ENCODE data around the gene SLC8A2. TPM values are rescaled to one million over a fixed set of nuclear protein-coding genes. Genes with fewer than 3 reads are reported as not detected.

The SLC8A2 gene
- total RNA-seq, 1 donor = not detected

GRCh38 chr19:47421244-47421786 lies 50.4 kb downstream of the SLC8A2 start:
- H3K4me3 ChIP-seq (ENCODE audit: low read depth, low read length) = no peak overlapping the region
- TF ChIP-seq CTCF (IDR thresholded peaks at IDR 0.05; ENCODE audit: insufficient read depth, low read depth, low read length) = no peak
- no peak for DNase-seq (ENCODE audit: low read depth)

- no peak overlapping the region for H3K4me3 ChIP-seq (ENCODE audit: low read depth, low read length)
- no peak for TF ChIP-seq CTCF (IDR thresholded peaks at IDR 0.05; ENCODE audit: insufficient read depth, low read depth, low read length)
- DNase-seq (ENCODE audit: low read depth) = no peak
Measured at GRCh38 chr19:47419789-47420188, 51.9 kb downstream of the SLC8A2 start.

GRCh38 chr19:47419030-47419783 lies 52.5 kb downstream of the SLC8A2 start, which contains the start of gene MEIS3:
MEIS3 (minus strand) TSS chr19:47419527; CDS start chr19:47419081, 446 bp downstream.
- DNase-seq (ENCODE audit: low read depth) = no peak
- no peak for TF ChIP-seq CTCF (IDR thresholded peaks at IDR 0.05; ENCODE audit: insufficient read depth, low read depth, low read length)
- H3K4me3 ChIP-seq (ENCODE audit: low read depth, low read length) = peak within 1 kb of the TSS; percentile 82

GRCh38 chr19:47418692-47419029 lies 53.0 kb downstream of the SLC8A2 start:
- H3K4me3 ChIP-seq (ENCODE audit: low read depth, low read length) = peak overlapping the region; percentile 82
- no peak for DNase-seq (ENCODE audit: low read depth)
- no peak for TF ChIP-seq CTCF (IDR thresholded peaks at IDR 0.05; ENCODE audit: insufficient read depth, low read depth, low read length)

GRCh38 chr19:47417746-47418691 lies 53.7 kb downstream of the SLC8A2 start:
- no peak for DNase-seq (ENCODE audit: low read depth)
- peak overlapping the region; percentile 82 for H3K4me3 ChIP-seq (ENCODE audit: low read depth, low read length)
- TF ChIP-seq CTCF (IDR thresholded peaks at IDR 0.05; ENCODE audit: insufficient read depth, low read depth, low read length) = no peak

- no peak for TF ChIP-seq CTCF (IDR thresholded peaks at IDR 0.05; ENCODE audit: insufficient read depth, low read depth, low read length)
- no peak for DNase-seq (ENCODE audit: low read depth)
- peak overlapping the region; percentile 82 for H3K4me3 ChIP-seq (ENCODE audit: low read depth, low read length)
Measured at GRCh38 chr19:47417107-47417745, 54.5 kb downstream of the SLC8A2 start.
